H4 (cell line): Measurements from ENCODE around the gene EFHD2. TPM values are rescaled to one million over a fixed set of nuclear protein-coding genes. Genes with fewer than 3 reads are reported as not detected.
A peak's percentile ranks its signal among the peaks of the same experiment; 100 is the strongest.

Experiments used
- DNase-seq: peaks from one replicate; pipeline ENCODE4 v3.0.0-alpha.2; 2015; ENCODE audit warnings: low spot score
- total RNA-seq: library from RNA; depleted of rRNA; stranded (reverse); fragments of >200 nt; shearing (Covaris generic); gene quantifications from 2 replicates; pipeline ENCODE4 v1.2.3, GENCODE V29; 2014

Gene EFHD2
- total RNA-seq, 1 experiment from 2014 or later: 30.8 TPM

DNA sequence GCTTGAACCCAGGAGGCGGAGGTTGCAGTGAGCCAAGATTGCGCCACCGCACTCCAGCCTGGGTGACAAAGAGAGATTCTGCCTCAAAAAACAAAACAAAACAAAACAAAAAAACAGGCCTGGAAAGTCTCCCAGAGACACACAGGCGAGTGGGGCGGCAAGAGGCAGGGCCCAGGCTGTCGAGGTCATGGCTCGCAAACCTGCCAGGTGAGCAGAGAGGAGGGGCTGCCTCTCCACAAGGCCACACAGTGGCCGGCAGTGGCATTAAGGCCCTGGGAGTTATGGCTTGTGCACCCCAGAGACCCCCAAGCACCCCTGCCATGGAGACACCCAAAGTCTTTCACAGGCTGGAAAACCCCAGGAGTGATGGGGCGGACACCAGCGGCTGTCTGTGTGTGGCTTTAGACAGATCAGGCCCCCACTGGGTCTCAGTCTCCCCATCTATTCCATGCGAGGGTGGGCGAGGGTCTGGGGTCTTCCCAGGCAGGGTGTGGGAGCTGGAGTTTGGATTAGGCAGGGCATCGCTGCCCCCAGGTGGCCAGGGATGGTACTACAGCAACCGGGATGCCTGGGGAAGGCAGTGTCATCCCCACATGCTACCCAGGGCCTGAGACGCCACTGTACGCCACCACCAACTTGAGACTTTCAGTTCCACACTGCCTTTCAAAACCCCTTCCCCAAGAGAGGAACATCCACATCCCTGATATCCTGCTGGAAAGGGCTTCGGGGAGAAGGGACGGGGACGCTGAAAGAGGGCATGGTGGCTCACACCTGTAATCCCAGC lies 21.3 kb downstream of the EFHD2 start:
- DNase-seq: no peak

- DNase-seq: no peak
Measured at GRCh38 chr1:15431571-15431948, 21.9 kb downstream of the EFHD2 start.

GRCh38 chr1:15432324-15432723 lies 22.6 kb downstream of the EFHD2 start:
- no peak for DNase-seq

DNA sequence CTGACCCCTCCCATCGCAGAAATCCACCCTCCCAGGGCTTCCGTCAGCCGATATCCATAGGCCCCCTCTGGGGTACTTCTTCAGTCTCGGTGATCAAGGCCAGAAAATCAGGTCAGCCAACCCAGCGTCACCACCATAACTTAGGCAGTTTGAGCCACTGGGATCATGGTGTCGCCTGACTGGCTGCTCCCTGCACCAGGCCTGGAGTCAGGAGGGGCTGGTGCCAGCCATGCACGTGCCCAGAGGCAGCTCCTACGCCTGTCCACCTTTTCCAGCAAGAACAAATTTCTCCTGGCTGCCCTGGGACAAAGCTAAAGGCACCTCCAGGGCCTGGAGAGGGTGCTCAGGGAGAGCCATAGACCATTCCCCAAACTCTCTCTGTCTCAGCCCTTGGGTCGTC lies 23.8 kb downstream of the EFHD2 start:
- DNase-seq: no peak

DNA sequence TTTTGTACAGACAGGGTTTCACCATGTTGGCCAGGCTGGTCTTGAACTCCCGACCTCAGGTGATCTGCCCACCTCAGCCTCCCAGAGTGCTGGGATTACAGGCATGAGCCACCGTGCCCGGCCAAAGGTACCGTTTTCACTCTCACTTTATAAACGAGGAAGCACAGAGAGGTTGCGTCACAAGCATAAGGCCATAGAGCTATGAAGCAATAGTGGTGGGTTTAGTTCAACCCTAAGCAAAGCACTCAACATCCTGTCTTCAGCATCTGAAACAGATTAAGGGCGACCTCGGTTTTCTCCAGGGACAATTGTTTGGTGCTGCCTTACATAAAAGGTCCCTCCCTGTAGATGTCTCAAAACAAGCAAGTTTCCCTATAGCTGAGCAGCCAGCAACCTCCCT lies 25.1 kb downstream of the EFHD2 start:
- peak; percentile 55 for DNase-seq

DNA sequence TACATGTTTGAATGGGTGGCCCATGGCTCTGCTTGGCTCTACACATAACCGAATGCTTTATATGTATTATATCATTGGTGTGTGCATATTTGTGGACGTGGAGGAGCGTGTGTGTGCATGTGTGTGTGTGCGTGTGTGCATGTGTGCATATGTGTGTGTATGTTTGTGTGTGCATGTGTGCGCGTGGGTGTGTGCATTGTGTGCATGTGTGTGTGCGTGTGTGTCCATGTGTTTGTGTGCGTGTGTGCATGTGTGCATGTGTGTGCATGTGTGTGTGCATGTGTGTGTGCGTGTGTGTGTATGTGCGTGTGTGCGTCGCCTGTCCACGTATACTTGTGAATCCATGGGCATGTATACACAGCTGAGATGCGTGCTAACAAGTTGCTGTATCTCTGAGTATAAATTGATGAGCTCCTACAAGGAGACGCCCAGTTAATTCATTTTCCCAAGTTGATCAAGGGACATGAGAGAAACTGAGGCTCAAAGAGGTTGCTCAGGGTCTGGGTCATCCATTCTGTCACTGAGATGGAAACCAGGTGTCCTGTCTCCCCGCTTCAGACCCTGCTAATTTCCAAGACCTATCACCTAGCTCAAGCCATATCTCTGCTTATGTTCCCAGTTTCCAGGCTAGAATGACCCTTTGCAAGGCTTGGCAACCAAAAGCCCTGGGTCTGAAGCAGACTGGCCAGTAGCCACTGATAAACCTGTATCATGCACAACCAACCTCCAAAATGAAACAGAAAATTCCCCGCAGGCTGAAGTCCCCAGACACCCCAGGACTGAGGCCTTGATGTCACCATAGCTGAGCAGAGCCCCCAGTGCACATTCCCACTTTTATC lies 25.8 kb downstream of the EFHD2 start:
- DNase-seq: no peak

DNA sequence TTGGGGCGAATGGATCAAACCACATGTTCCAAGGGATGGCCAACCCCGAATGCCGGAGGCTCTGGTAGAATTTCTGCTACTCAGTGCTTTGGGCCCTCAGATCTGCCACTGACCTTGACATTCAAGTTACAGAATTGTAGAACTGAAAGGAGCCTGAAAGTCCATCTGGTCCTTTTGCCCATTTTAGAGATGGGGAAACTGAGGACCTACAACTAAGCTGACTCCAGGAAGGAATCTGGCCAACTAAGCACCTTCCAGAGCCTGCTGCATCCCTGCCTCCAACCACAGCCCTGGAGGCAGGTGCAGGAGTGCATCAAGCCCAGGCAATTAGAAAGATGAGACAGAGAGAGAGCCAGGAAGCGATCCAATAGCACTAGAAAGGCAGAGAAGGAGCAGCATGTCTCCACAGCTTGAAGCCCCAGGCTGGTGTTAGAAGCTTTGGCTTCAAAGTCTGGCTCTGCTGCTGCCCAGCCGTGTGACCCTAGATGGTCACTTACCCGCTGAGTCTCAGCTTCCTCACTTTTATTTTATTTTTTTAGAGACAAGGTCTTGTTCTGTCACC lies 27.3 kb downstream of the EFHD2 start:
- DNase-seq: no peak

DNA sequence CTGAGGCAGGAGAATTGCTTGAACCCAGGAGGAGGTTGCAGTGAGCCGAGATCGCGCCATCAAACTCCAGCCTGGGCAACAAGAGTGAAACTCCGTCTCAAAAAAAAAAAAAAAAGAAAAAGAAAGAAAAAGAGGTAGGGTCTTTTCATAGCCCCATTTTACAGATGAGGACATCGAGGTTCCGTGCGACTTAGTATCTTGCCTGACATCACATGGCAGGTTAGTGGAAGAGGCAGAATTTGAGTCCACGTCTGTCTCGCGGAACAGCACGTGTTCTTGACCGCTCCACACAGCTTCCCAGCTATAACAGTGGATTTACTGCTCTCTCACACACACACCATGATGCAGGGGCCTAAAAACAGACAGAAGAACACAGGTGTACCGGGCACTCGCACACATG lies 29.6 kb downstream of the EFHD2 start:
- no peak for DNase-seq

- DNase-seq: no peak
Measured at GRCh38 chr1:15440357-15440756, 30.7 kb downstream of the EFHD2 start.

GRCh38 chr1:15441247-15441646 lies 31.6 kb downstream of the EFHD2 start:
- DNase-seq: no peak

GRCh38 chr1:15442119-15442518 lies 32.4 kb downstream of the EFHD2 start:
- no peak for DNase-seq

- no peak for DNase-seq
Measured at GRCh38 chr1:15442759-15443158, 33.1 kb downstream of the EFHD2 start.

- DNase-seq: no peak
Measured at GRCh38 chr1:15443281-15443680, 33.6 kb downstream of the EFHD2 start.

DNA sequence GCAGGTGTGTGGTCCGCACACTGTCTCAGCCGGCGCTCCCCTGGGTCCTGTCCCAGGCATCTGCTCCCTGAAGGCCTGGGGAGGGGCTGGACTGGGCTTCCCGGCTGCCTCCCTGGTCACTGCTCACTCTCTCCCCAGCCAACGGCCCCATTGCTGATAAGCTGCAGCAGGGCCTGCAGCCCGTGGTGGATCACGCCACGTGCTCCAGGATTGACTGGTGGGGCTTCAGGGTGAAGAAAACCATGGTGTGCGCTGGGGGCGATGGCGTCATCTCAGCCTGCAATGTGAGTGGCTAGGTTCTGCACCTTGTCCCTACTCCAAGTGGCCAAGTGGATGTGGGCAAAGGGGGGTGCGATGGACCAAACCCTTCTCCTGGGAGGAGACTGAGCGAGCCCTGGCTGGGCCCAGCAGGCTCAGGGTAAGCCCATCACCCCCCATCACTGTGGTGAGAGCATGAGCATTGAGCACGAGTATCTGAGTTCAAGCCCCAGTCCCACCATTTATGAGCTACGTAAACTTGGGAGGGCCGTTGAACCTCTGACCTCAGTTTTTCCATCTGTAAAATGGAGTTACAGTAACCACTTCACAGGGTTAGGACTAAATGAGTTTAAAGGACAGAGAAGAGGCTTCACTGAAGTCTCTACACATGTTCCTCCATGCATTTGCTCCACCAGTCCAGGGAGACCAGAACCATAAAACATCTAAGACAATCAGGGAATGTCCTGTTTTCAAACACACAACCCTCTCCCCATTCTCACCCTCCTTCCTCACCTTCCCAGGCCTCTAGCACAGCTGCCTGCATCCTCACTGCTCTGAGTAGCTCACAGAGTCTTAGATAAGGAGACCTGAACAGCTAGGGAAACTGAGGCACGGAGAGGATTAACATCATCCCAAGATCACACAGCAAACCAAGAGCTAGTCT lies 35.0 kb downstream of the EFHD2 start:
- DNase-seq: no peak

DNA sequence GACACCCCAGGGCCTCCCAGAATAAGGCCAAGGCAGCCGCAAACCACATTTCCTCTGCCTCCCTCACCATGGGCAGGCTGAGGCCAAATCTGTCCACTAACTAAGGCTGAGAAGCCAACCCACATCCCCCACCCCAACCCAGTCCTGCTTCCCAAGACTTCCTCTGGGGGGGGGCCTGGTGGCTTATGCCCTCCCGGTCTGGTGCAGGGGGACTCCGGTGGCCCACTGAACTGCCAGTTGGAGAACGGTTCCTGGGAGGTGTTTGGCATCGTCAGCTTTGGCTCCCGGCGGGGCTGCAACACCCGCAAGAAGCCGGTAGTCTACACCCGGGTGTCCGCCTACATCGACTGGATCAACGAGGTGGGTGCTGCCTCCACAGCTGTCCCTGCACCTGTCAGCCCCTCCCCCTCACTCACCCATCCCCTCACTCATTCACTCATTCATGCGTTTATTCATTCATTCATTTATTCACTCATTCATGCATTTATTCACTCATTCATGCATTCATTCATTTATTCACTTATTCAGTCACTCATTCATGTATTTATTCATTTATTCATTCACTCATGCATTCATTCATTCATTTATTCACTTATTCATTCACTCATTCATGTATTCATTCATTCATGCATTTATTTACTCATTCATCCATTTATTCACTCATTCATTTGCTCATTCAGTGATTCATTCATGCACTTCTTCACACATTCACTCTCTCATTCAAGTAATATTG lies 35.9 kb downstream of the EFHD2 start:
- DNase-seq: no peak

DNA sequence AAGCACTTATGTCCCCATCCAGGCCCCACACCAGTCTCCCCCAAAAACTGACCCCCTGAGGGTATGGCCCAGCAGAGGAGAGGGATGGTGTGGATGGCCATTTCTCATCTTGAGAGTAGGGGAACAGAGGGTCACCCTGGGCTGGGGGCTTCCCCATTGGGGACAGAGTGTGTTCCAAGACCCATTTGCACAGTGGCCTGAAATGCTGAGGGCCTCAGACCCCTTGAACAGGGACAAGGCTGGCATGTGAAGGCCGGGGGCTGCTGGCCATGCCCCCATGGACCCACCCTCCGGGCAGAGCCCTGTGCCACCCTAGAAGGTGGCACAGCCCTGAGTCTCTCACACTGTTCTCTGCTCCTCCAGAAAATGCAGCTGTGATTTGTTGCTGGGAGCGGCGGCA lies 36.5 kb downstream of the EFHD2 start:
- DNase-seq: no peak

- no peak for DNase-seq
Measured at GRCh38 chr1:15448877-15449462, 39.3 kb downstream of the EFHD2 start.

DNA sequence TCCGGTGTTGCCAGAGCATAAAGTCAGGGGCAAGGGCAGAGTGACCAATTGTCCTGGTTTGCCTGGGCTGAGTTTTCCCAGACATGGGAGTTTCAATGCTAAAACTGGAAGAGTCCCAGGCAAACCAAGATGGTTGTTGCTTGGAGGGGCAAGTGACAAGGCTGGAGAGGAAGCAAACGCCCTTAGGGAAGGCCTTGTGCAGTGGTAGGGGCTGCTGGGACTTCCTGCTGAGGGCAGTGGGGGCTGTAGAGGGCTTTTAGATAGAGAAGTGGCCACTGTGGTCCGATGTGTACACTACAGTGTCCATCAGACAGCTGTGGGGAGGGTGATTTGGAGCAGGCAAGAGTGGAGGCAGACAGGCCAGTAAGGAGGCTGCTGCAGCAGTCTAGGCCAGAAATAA lies 39.9 kb downstream of the EFHD2 start:
- DNase-seq: no peak

GRCh38 chr1:15451014-15451722 lies 41.5 kb downstream of the EFHD2 start:
- no peak for DNase-seq

DNA sequence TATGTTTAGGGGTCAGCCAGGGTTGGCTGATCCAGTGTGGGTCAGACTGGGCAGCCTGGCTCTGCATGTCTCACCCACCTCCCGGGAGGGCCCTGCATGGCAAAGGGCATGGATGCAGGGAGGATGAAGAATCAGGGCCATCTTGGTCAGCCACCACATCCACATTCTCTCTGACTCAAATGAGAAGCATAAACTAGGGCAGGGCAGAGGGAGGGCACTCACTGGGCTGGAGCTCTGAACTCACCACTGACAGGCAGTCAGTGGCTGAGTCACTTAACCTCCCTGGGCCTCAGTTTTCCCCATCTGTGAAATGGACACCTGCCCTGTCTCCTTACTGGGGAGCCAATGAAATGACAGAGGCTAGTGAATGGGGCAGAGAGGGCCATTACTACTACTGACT lies 42.5 kb downstream of the EFHD2 start:
- DNase-seq: no peak
